Natural killer cell (primary cell): ENCODE results near the gene SLC28A2. TPM values are rescaled to one million over a fixed set of nuclear protein-coding genes. Genes with fewer than 3 reads are reported as not detected.

Source experiments
- ATAC-seq, 3 donors: fragments of 150-1000 bp in 2 of 3; fragments of 200-7000 bp in 1 of 3; cut with Tn5 transposase; 1 replicate in 1 of 3; 2 replicates in 2 of 3; pipeline ENCODE4 v1.10.0; 2021; ENCODE audit warnings: mild to moderate bottlenecking in 2 of 3, moderate library complexity in 2 of 3
- DNase-seq, 2 donors: peaks; one replicate each; pipeline versions ENCODE4 v3.0.0 to v3.0.0-alpha.2; 2013 to 2021; ENCODE audit warnings: mixed read lengths in 1 of 2
- H3K27ac ChIP-seq: one replicate; pipeline ENCODE4 v1.5.1; 2013; ENCODE audit warnings: mild to moderate bottlenecking, low read length
- H3K27me3 ChIP-seq: one replicate; pipeline ENCODE4 v1.6.1; 2013; ENCODE audit warnings: low read length; ENCODE audit not compliant: control insufficient read depth, insufficient read depth
- H3K36me3 ChIP-seq: one replicate; pipeline ENCODE4 v1.6.1; 2013; ENCODE audit warnings: low read length; ENCODE audit not compliant: control insufficient read depth, insufficient read depth
- H3K4me1 ChIP-seq: one replicate; pipeline ENCODE4 v1.6.1; 2013; ENCODE audit warnings: low read length; ENCODE audit not compliant: control insufficient read depth, insufficient read depth
- H3K4me3 ChIP-seq: one replicate; pipeline ENCODE4 v1.5.1; 2013; ENCODE audit warnings: low read length
- H3K9me3 ChIP-seq: one replicate; pipeline ENCODE4 v1.6.1; 2013; ENCODE audit warnings: low read length; ENCODE audit not compliant: control insufficient read depth, insufficient read depth
- H3K27ac Mint-ChIP-seq, 2 donors: one replicate each; pipeline ENCODE4 v1.8.0; 2022; ENCODE audit warnings: mild to moderate bottlenecking in 2 of 2, mixed read lengths in 2 of 2, moderate library complexity in 1 of 2
- H3K27me3 Mint-ChIP-seq, 2 donors: one replicate each; pipeline ENCODE4 v1.8.0; 2022; ENCODE audit warnings: low read depth in 2 of 2, mixed read lengths in 2 of 2
- H3K36me3 Mint-ChIP-seq: one replicate; pipeline ENCODE4 v1.8.0; 2022; ENCODE audit warnings: mixed read lengths
- H3K4me1 Mint-ChIP-seq, 2 donors: one replicate each; pipeline ENCODE4 v1.8.0; 2022; ENCODE audit warnings: mixed read lengths in 2 of 2
- H3K4me3 Mint-ChIP-seq: one replicate; pipeline ENCODE4 v1.8.0; 2022; ENCODE audit warnings: mild to moderate bottlenecking, moderate library complexity, mixed read lengths
- H3K9me3 Mint-ChIP-seq, 2 donors: one replicate each; pipeline ENCODE4 v1.8.0; 2022; ENCODE audit warnings: mixed read lengths in 2 of 2
- WGBS: methylation state at CpG from one replicate; pipeline ENCODE4 v1.1.7; 2013; ENCODE audit warnings: missing lambda C conversion rate; ENCODE audit not compliant: insufficient coverage; 5-methylcytosine and 5-hydroxymethylcytosine counted together
- intact Hi-C: fragments of 100-400 bp; cut with micrococcal nuclease; formaldehyde crosslinking; loops from one replicate; pipeline ENCODE4 v1.14.2; 2022
- total RNA-seq, 4 donors: library from RNA; stranded (reverse); fragments of 120-200 nt in 1 of 4; gene quantifications; one replicate each; pipeline versions ENCODE4 v1.2.3 to v1.2.4, GENCODE V29; 2013 to 2022
- TF ChIP-seq, protein P1 (sequence below): fragments of 200-600 bp; IDR thresholded peaks from one replicate; pipeline ENCODE4 v1.8.0; 2022; ENCODE audit warnings: antibody characterized with exemption

Gene SLC28A2
- total RNA-seq, 3 donors from 2014 or later (not counting 1 experiment from before 2014, with no cell fraction given): not detected

DNA sequence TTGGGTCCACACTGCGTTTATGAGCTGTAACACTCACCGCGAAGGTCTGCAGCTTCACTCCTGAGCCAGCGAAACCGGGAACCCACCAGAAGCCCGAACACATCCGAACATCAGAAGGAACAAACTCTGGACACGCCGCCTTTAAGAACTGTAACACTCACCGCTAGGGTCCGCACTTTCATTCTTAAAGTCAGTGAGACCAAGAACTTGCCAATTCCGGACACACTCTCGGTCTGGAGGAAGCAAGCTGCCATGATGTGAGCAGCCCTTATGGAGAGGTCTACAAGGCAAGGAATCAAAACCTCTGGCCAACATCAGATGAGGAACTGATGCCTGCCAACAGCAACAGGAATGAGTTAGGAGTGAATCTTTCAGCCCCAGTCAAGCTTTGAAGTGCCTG is 62.9 kb downstream of the SLC28A2 start:
- Mint-ChIP-seq H3K36me3 (no peaks in the 10 kb centered on the region), H3K27ac (no peak overlapping the region), H3K9me3 (no peaks in the 10 kb centered on the region), H3K4me3 (no peak overlapping the region), H3K4me1 (peaks cover 0 to 5% of the 10 kb centered on the region in 2 donors), H3K27me3 (peaks cover 10 to 19% of the 10 kb centered on the region in 2 donors)
- ATAC-seq (peak in 1 of 3 donors; percentile 52), DNase-seq (peak in 1 of 2 donors; percentile 4)
- Histone ChIP-seq H3K4me3 (no peak overlapping the region), H3K27ac (no peak overlapping the region), H3K9me3 (no peaks in the 10 kb centered on the region), H3K27me3 (no peaks in the 10 kb centered on the region), H3K4me1 (no peaks in the 10 kb centered on the region), H3K36me3 (no peaks in the 10 kb centered on the region)
- TF ChIP-seq, protein P1, sequence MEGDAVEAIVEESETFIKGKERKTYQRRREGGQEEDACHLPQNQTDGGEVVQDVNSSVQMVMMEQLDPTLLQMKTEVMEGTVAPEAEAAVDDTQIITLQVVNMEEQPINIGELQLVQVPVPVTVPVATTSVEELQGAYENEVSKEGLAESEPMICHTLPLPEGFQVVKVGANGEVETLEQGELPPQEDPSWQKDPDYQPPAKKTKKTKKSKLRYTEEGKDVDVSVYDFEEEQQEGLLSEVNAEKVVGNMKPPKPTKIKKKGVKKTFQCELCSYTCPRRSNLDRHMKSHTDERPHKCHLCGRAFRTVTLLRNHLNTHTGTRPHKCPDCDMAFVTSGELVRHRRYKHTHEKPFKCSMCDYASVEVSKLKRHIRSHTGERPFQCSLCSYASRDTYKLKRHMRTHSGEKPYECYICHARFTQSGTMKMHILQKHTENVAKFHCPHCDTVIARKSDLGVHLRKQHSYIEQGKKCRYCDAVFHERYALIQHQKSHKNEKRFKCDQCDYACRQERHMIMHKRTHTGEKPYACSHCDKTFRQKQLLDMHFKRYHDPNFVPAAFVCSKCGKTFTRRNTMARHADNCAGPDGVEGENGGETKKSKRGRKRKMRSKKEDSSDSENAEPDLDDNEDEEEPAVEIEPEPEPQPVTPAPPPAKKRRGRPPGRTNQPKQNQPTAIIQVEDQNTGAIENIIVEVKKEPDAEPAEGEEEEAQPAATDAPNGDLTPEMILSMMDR: no peak
- intact Hi-C loops: no loop called here
- WGBS: 84% methylated on average over 13 of the region's 13 CpGs

DNA sequence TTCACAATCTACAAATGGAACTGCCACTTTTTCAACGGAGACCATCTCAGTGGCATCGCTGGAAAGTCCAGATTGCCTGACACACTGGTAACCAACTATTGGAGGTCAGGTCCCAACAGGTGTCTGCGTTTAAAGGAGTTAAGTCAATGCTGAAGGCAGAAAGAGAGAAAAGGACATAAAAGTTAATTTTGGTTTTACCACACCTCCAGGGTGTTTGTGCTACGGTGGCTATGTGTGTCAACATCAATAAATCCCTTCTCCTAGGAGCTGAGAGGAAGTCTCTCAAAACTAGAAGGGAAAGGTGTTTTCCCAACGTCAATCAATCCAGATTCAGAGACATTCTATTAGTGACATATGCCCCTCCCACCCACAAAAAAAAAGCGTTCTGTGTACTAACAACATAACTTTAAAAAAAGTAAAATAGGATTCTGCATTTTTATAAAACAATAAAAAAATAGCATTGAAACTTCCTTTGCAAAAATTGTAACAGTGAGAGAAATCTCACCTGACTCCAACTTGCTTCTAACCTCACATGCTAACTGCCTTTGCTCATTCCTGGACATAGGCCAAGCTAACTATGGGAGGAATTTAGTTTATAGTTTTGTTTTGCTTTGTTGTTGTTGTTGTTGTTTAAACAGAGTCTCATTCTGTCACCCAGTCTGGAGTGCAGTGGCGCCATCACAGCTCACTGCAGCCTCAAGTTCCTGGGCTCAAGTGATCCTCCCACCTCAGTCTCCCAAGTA is 67.6 kb downstream of the SLC28A2 start:
- DNase-seq (no peak), ATAC-seq (no peak)
- no peaks in the 10 kb centered on the region for H3K9me3 Mint-ChIP-seq
- no peak overlapping the region for H3K4me3 Mint-ChIP-seq
- peaks cover 0 to 5% of the 10 kb centered on the region in 2 donors for H3K4me1 Mint-ChIP-seq
- no peak overlapping the region for H3K27ac Mint-ChIP-seq
- H3K27ac ChIP-seq: no peak overlapping the region
- no peaks in the 10 kb centered on the region for H3K36me3 ChIP-seq
- no peaks in the 10 kb centered on the region for H3K36me3 Mint-ChIP-seq
- TF ChIP-seq, protein P1: no peak
- 95% methylated on average over 4 of the region's 7 CpGs for WGBS
- H3K4me1 ChIP-seq: no peaks in the 10 kb centered on the region
- intact Hi-C loops: no loop called here
- no peaks in the 10 kb centered on the region for H3K9me3 ChIP-seq
- peaks cover 8 to 36% of the 10 kb centered on the region in 2 donors for H3K27me3 Mint-ChIP-seq
- H3K4me3 ChIP-seq: no peak overlapping the region
- no peaks in the 10 kb centered on the region for H3K27me3 ChIP-seq

DNA sequence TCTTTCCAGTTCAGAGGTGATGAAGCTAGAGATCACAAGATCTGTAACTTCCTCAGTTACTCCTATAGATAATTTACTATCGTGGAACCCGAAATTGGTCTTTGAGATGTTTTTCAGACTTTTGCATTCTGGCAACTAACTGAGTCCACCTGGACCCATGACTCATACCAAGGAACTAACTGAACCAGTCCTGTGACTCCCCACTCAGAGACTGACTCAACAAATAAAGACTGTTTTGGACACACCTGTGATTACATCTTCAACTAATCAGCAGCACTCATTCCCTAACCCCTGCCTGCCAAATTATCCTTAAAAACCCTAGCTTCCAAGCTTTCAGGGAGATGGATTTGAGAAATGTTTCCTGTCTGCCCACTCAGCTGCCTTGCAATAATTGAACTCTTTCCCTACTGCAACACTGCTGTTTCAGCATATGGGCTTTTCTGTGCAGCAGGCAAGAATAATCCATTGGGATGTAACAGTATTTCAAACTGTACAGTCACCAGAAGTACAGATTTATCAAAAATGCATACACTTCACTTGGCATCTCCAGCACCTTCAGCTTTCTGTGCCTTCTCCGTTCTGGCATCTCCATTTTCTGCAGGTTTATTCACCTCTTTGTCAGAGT is 68.7 kb downstream of the SLC28A2 start:
- intact Hi-C loops: no loop called here
- ATAC-seq (no peak), DNase-seq (no peak)
- Mint-ChIP-seq H3K27me3 (peaks cover 8 to 29% of the 10 kb centered on the region in 2 donors), H3K27ac (no peak overlapping the region), H3K4me1 (no peaks in the 10 kb centered on the region), H3K4me3 (no peak overlapping the region), H3K9me3 (no peaks in the 10 kb centered on the region), H3K36me3 (no peaks in the 10 kb centered on the region)
- H3K9me3 ChIP-seq: no peaks in the 10 kb centered on the region
- no peak overlapping the region for H3K4me3 ChIP-seq
- 85% methylated on average over 3 of the region's 3 CpGs for WGBS
- TF ChIP-seq, protein P1: no peak
- H3K27me3 ChIP-seq: no peaks in the 10 kb centered on the region
- no peak overlapping the region for H3K27ac ChIP-seq
- H3K4me1 ChIP-seq: no peaks in the 10 kb centered on the region
- no peaks in the 10 kb centered on the region for H3K36me3 ChIP-seq
